OCI-LY7 (cell line): Measurements from ENCODE around the gene RAB1A.

Experiments
- CTCF ChIP-seq: fragments of 200-600 bp; sonication (generic); conservative IDR thresholded peaks from 2 replicates; pipeline ENCODE4 v1.5.1; 2014; ENCODE audit warnings: mild to moderate bottlenecking, antibody characterized with exemption, low read length, moderate library complexity, mixed read lengths
- EZH2phosphoT487 ChIP-seq: fragments of 200-600 bp; sonication (generic); IDR thresholded peaks from 2 replicates; pipeline ENCODE4 v1.6.1; 2018; ENCODE audit warnings: low read depth, borderline replicate concordance, mild to moderate bottlenecking, mixed run types, antibody characterized with exemption, low read length, moderate library complexity, mixed read lengths

DNA sequence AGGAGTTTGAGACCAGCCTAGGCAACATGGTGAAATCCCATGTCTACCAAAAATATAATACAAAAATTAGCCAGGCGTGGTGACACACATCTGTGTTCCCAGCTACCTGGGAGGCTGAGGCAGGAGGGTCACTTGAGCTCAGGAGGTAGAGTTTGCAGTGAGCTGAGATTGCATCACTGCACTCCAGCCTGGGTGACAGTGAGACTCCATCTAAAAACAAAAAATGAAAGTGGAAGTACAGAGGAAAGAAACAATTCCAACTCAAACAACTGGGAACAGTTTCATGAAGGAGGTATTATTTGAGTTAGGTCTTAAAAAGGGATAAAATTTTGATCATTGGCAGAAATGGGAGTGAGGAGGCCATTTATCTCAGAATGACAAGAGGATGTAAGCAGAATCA, 6.3 kb upstream of the RAB1A start:
- TF ChIP-seq CTCF, result no peak
- TF ChIP-seq EZH2phosphoT487, result no peak
